ENCODE results near the gene RPS15. TPM values are rescaled to one million over a fixed set of nuclear protein-coding genes. Genes with fewer than 3 reads are reported as not detected.

RPS15 gene
- polyA plus RNA-seq, 1 donor (not counting 4 experiments of a cell fraction or from before 2014, with no cell fraction given), result 795 TPM

GRCh38 chr19:1447504-1447903 is 9.3 kb downstream of the RPS15 start:
- Histone ChIP-seq H3K27me3 (ENCODE audit: control insufficient read depth, extremely low read depth, insufficient read depth, low read length) (peaks cover 68% of the 10 kb centered on the region), H2AFZ (ENCODE audit: control insufficient read depth, low read length) (no peak overlapping the region), H3K4me2 (ENCODE audit: control insufficient read depth, extremely low read depth, insufficient read depth, low read depth, low read length) (no peak overlapping the region), H3K27ac (ENCODE audit: control insufficient read depth, insufficient read depth, low read length) (no peak overlapping the region), H3K79me2 (ENCODE audit: control insufficient read depth, insufficient read depth, low read length) (no peaks in the 10 kb centered on the region), H3K36me3 (ENCODE audit: control insufficient read depth in 2 of 2, extremely low read depth in 1 of 2, insufficient read depth in 2 of 2, low read length in 2 of 2) (peaks cover 0 to 4% of the 10 kb centered on the region in 2 experiments), H3K4me3 (ENCODE audit: control insufficient read depth in 2 of 3, extremely low read depth in 1 of 3, insufficient read depth in 2 of 3, low read depth in 1 of 3, low read length in 3 of 3) (no peak overlapping the region), H3K9ac (ENCODE audit: control insufficient read depth, extremely low read depth, insufficient read depth, low read length) (no peak overlapping the region), H3K9me3 (ENCODE audit: control insufficient read depth, low read depth, low read length) (no peaks in the 10 kb centered on the region), H3K4me1 (ENCODE audit: control insufficient read depth, extremely low read depth, insufficient read depth, low read length) (peaks cover 6% of the 10 kb centered on the region), H4K20me1 (ENCODE audit: control insufficient read depth, extremely low read depth, insufficient read depth, low read length) (peaks cover 4% of the 10 kb centered on the region), H3K9me1 (ENCODE audit: control insufficient read depth, extremely low read depth, insufficient read depth, low read length) (peaks cover 3% of the 10 kb centered on the region)
- no peak for TF ChIP-seq EZH2 (IDR thresholded peaks at IDR 0.05; ENCODE audit: low read length)
- no peak for TF ChIP-seq CTCF (optimal IDR thresholded peaks at IDR 0.05 in 1 of 3, IDR thresholded peaks at IDR 0.05 in 1 of 3, conservative IDR thresholded peaks at IDR 0.05 in 1 of 3; ENCODE audit: extremely low read depth in 1 of 3, insufficient read depth in 2 of 3, low read length in 3 of 3)
- DNase-seq (ENCODE audit: low read depth, low spot score) (no peak), FAIRE-seq (no peak)
- dilution Hi-C loops (cut with MboI; ENCODE audit: extremely low pct_ligation_motif_present, low sequenced_read_pairs), result no loop called here

GRCh38 chr19:1447944-1448343 is 9.7 kb downstream of the RPS15 start:
- peaks cover 6% of the 10 kb centered on the region for H3K4me1 ChIP-seq (ENCODE audit: control insufficient read depth, extremely low read depth, insufficient read depth, low read length)

More at GRCh38 chr19:1447944-1448343, 9.7 kb downstream of the RPS15 start:
- H3K9me1 ChIP-seq (ENCODE audit: control insufficient read depth, extremely low read depth, insufficient read depth, low read length), result peaks cover 3% of the 10 kb centered on the region
- no peak for TF ChIP-seq EZH2 (IDR thresholded peaks at IDR 0.05; ENCODE audit: low read length)
- TF ChIP-seq CTCF (optimal IDR thresholded peaks at IDR 0.05 in 1 of 3, IDR thresholded peaks at IDR 0.05 in 1 of 3, conservative IDR thresholded peaks at IDR 0.05 in 1 of 3; ENCODE audit: extremely low read depth in 1 of 3, insufficient read depth in 2 of 3, low read length in 3 of 3), result no peak
- no peak overlapping the region for H3K4me2 ChIP-seq (ENCODE audit: control insufficient read depth, extremely low read depth, insufficient read depth, low read depth, low read length)
- no peaks in the 10 kb centered on the region for H3K79me2 ChIP-seq (ENCODE audit: control insufficient read depth, insufficient read depth, low read length)
- H2AFZ ChIP-seq (ENCODE audit: control insufficient read depth, low read length), result no peak overlapping the region
- H3K9ac ChIP-seq (ENCODE audit: control insufficient read depth, extremely low read depth, insufficient read depth, low read length), result no peak overlapping the region
- peaks cover 73% of the 10 kb centered on the region for H3K27me3 ChIP-seq (ENCODE audit: control insufficient read depth, extremely low read depth, insufficient read depth, low read length)
- no peak overlapping the region for H3K4me3 ChIP-seq (ENCODE audit: control insufficient read depth in 2 of 3, extremely low read depth in 1 of 3, insufficient read depth in 2 of 3, low read depth in 1 of 3, low read length in 3 of 3)
- H3K9me3 ChIP-seq (ENCODE audit: control insufficient read depth, low read depth, low read length), result no peaks in the 10 kb centered on the region
- H3K36me3 ChIP-seq (ENCODE audit: control insufficient read depth in 2 of 2, extremely low read depth in 1 of 2, insufficient read depth in 2 of 2, low read length in 2 of 2), result no peaks in the 10 kb centered on the region
- no peak for FAIRE-seq
- peaks cover 4% of the 10 kb centered on the region for H4K20me1 ChIP-seq (ENCODE audit: control insufficient read depth, extremely low read depth, insufficient read depth, low read length)
- no peak overlapping the region for H3K27ac ChIP-seq (ENCODE audit: control insufficient read depth, insufficient read depth, low read length)
- dilution Hi-C loops (cut with MboI; ENCODE audit: extremely low pct_ligation_motif_present, low sequenced_read_pairs), result no loop called here
- DNase-seq (ENCODE audit: low read depth, low spot score), result no peak

Data from keratinocyte (primary cell).